Stomach (tissue), 4 donors: Measurements from ENCODE around the gene SMTNL1.

Experiments
- CTCF ChIP-seq, 7 experiments: fragments of 450-650 bp in 4 of 7; fragments of 200-600 bp in 3 of 7; sonication (generic) in 3 of 7; IDR thresholded peaks; one replicate each; pipeline ENCODE4 v1.5.1; 2016 to 2019; ENCODE audit warnings: antibody characterized with exemption in 7 of 7, control low read depth in 2 of 7, mild to moderate bottlenecking in 1 of 7
- EP300 ChIP-seq: sonication (generic); formaldehyde crosslinking; IDR thresholded peaks from one replicate; pipeline ENCODE4 v1.6.1; 2017; ENCODE audit warnings: antibody characterized with exemption
- POLR2A ChIP-seq, 4 donors: fragments of 450-650 bp; IDR thresholded peaks; one replicate each; pipeline ENCODE4 v1.6.1; 2016; ENCODE audit warnings: antibody characterized with exemption in 4 of 4, control low read depth in 2 of 4, mild to moderate bottlenecking in 1 of 4, moderate library complexity in 1 of 4
- POLR2AphosphoS5 ChIP-seq, 3 donors: sonication (generic); formaldehyde crosslinking; IDR thresholded peaks; one replicate each; pipeline ENCODE4 v1.6.1; 2016; ENCODE audit warnings: antibody characterized with exemption in 3 of 3

- TF ChIP-seq EP300 (no peak), POLR2AphosphoS5 (IDR thresholded peaks at IDR 0.05) (peak in 1 of 3 donors; percentile 25), CTCF (IDR thresholded peaks at IDR 0.05) (no peak), POLR2A (IDR thresholded peaks at IDR 0.05) (no peak)
Measured at GRCh38 chr11:57501953-57502352, 35.4 kb upstream of the SMTNL1 start.
